Natural killer cell (primary cell): Measurements from ENCODE around the gene SP6. TPM values are rescaled to one million over a fixed set of nuclear protein-coding genes. Genes with fewer than 3 reads are reported as not detected.
A peak's percentile ranks its signal among the peaks of the same experiment; 100 is the strongest.

Experiments
- ATAC-seq, 3 donors: fragments of 150-1000 bp in 2 of 3; fragments of 200-7000 bp in 1 of 3; cut with Tn5 transposase; 1 replicate in 1 of 3; 2 replicates in 2 of 3; pipeline ENCODE4 v1.10.0; 2021; ENCODE audit warnings: mild to moderate bottlenecking in 2 of 3, moderate library complexity in 2 of 3
- DNase-seq, 2 donors: peaks; one replicate each; pipeline versions ENCODE4 v3.0.0 to v3.0.0-alpha.2; 2013 to 2021; ENCODE audit warnings: mixed read lengths in 1 of 2
- H3K27ac ChIP-seq: one replicate; pipeline ENCODE4 v1.5.1; 2013; ENCODE audit warnings: mild to moderate bottlenecking, low read length
- H3K27me3 ChIP-seq: one replicate; pipeline ENCODE4 v1.6.1; 2013; ENCODE audit warnings: low read length; ENCODE audit not compliant: control insufficient read depth, insufficient read depth
- H3K36me3 ChIP-seq: one replicate; pipeline ENCODE4 v1.6.1; 2013; ENCODE audit warnings: low read length; ENCODE audit not compliant: control insufficient read depth, insufficient read depth
- H3K4me1 ChIP-seq: one replicate; pipeline ENCODE4 v1.6.1; 2013; ENCODE audit warnings: low read length; ENCODE audit not compliant: control insufficient read depth, insufficient read depth
- H3K4me3 ChIP-seq: one replicate; pipeline ENCODE4 v1.5.1; 2013; ENCODE audit warnings: low read length
- H3K9me3 ChIP-seq: one replicate; pipeline ENCODE4 v1.6.1; 2013; ENCODE audit warnings: low read length; ENCODE audit not compliant: control insufficient read depth, insufficient read depth
- H3K27ac Mint-ChIP-seq, 2 donors: one replicate each; pipeline ENCODE4 v1.8.0; 2022; ENCODE audit warnings: mild to moderate bottlenecking in 2 of 2, mixed read lengths in 2 of 2, moderate library complexity in 1 of 2
- H3K27me3 Mint-ChIP-seq, 2 donors: one replicate each; pipeline ENCODE4 v1.8.0; 2022; ENCODE audit warnings: low read depth in 2 of 2, mixed read lengths in 2 of 2
- H3K36me3 Mint-ChIP-seq: one replicate; pipeline ENCODE4 v1.8.0; 2022; ENCODE audit warnings: mixed read lengths
- H3K4me1 Mint-ChIP-seq, 2 donors: one replicate each; pipeline ENCODE4 v1.8.0; 2022; ENCODE audit warnings: mixed read lengths in 2 of 2
- H3K4me3 Mint-ChIP-seq: one replicate; pipeline ENCODE4 v1.8.0; 2022; ENCODE audit warnings: mild to moderate bottlenecking, moderate library complexity, mixed read lengths
- H3K9me3 Mint-ChIP-seq, 2 donors: one replicate each; pipeline ENCODE4 v1.8.0; 2022; ENCODE audit warnings: mixed read lengths in 2 of 2
- WGBS: methylation state at CpG from one replicate; pipeline ENCODE4 v1.1.7; 2013; ENCODE audit warnings: missing lambda C conversion rate; ENCODE audit not compliant: insufficient coverage; 5-methylcytosine and 5-hydroxymethylcytosine counted together
- intact Hi-C: fragments of 100-400 bp; cut with micrococcal nuclease; formaldehyde crosslinking; loops from one replicate; pipeline ENCODE4 v1.14.2; 2022
- total RNA-seq, 4 donors: library from RNA; stranded (reverse); fragments of 120-200 nt in 1 of 4; gene quantifications; one replicate each; pipeline versions ENCODE4 v1.2.3 to v1.2.4, GENCODE V29; 2013 to 2022
- TF ChIP-seq, protein P1 (sequence below): fragments of 200-600 bp; IDR thresholded peaks from one replicate; pipeline ENCODE4 v1.8.0; 2022; ENCODE audit warnings: antibody characterized with exemption

SP6 gene
- total RNA-seq, 3 donors from 2014 or later (not counting 1 experiment from before 2014, with no cell fraction given), result 0.09 TPM; not detected in 1

DNA sequence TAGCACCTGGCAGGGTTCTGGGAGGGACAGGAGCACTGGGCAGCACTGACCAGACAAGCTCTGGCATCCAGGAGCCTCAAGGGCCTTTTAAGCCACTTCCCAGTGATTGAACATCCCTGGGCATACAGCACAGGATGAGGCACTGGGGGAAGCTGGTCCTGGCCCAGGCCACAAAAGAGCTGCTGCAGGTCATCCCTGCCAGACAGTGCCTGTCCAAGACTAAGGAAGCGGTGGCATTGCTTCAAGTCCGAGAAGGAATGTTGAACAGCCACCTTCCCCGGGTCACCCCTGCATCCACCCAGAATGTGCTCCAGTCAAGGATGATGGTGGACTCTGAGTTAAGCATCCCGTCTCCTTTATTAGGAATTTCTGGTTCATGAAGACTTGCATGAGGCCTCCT is 28.2 kb downstream of the SP6 start:
- Histone ChIP-seq H3K4me3 (no peak overlapping the region), H3K27ac (no peak overlapping the region), H3K27me3 (no peaks in the 10 kb centered on the region), H3K4me1 (peaks cover 28% of the 10 kb centered on the region), H3K9me3 (no peaks in the 10 kb centered on the region), H3K36me3 (peaks cover 47% of the 10 kb centered on the region)
- Mint-ChIP-seq H3K36me3 (no peaks in the 10 kb centered on the region), H3K9me3 (no peaks in the 10 kb centered on the region), H3K27ac (peak overlapping the region; percentile 90 to 98), H3K27me3 (no peaks in the 10 kb centered on the region), H3K4me1 (peaks cover 15 to 41% of the 10 kb centered on the region in 2 donors), H3K4me3 (no peak overlapping the region)
- ATAC-seq, result no peak
- 93% methylated on average over 4 of the region's 4 CpGs for WGBS
- intact Hi-C loops, result loop anchor here (10.0 kb wide), 1 partner anchor 88 kb away; the partner anchor contains the start of gene TBX21
- TF ChIP-seq, protein P1, sequence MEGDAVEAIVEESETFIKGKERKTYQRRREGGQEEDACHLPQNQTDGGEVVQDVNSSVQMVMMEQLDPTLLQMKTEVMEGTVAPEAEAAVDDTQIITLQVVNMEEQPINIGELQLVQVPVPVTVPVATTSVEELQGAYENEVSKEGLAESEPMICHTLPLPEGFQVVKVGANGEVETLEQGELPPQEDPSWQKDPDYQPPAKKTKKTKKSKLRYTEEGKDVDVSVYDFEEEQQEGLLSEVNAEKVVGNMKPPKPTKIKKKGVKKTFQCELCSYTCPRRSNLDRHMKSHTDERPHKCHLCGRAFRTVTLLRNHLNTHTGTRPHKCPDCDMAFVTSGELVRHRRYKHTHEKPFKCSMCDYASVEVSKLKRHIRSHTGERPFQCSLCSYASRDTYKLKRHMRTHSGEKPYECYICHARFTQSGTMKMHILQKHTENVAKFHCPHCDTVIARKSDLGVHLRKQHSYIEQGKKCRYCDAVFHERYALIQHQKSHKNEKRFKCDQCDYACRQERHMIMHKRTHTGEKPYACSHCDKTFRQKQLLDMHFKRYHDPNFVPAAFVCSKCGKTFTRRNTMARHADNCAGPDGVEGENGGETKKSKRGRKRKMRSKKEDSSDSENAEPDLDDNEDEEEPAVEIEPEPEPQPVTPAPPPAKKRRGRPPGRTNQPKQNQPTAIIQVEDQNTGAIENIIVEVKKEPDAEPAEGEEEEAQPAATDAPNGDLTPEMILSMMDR, result no peak
- no peak for DNase-seq

- H3K27me3 ChIP-seq, result no peaks in the 10 kb centered on the region
- Mint-ChIP-seq H3K36me3 (no peaks in the 10 kb centered on the region), H3K27ac (peak within 1 kb of the TSS; percentile 90 to 98), H3K9me3 (no peaks in the 10 kb centered on the region), H3K27me3 (no peaks in the 10 kb centered on the region), H3K4me1 (peaks cover 15 to 43% of the 10 kb centered on the region in 2 donors), H3K4me3 (peak within 1 kb of the TSS; percentile 97)
- 5% methylated on average over 19 of the region's 21 CpGs for WGBS
- peak; percentile 96 to 98 (median 97) for ATAC-seq
- H3K4me3 ChIP-seq, result peak within 1 kb of the TSS; percentile 65
- intact Hi-C loops, result loop anchor here (1.0 to 10.0 kb wide), 2 partner anchors 10 to 87 kb away; partner anchors contain the start of genes LRRC46, MRPL10 and TBX21
- H3K36me3 ChIP-seq, result peaks cover 48% of the 10 kb centered on the region
- TF ChIP-seq, protein P1, result no peak
- peak; percentile 74 to 89 for DNase-seq
- H3K4me1 ChIP-seq, result peaks cover 28% of the 10 kb centered on the region
- peak within 1 kb of the TSS; percentile 64 for H3K27ac ChIP-seq
- no peaks in the 10 kb centered on the region for H3K9me3 ChIP-seq
Measured at GRCh38 chr17:47821424-47822391, 29.3 kb downstream of the SP6 start, which contains the start of gene OSBPL7. Gene OSBPL7 (minus strand): TSS chr17:47821794. CDS start chr17:47820278, 1,516 bp downstream.

DNA sequence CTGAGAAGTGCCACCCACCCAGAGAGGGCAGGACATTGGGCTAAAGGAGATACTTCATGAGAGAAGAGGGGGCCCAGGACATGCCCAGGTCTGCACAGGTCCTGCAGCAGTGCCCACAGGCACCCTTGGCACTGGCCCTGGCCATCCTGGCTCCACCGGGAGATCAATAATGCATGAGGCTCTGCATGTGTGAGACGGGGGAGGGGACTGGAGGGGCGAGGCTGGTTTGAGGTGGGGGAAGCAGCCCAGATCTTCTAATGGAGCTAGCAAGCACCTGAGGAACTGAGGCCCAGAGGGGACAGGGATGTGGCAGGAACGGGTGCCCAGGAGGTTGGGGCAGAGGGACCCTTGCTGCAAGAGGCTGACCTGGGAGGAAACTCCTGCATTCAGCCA is 29.9 kb downstream of the SP6 start:
- intact Hi-C loops, result loop anchor here (1.0 to 10.0 kb wide), 2 partner anchors 10 to 86 kb away; partner anchors contain the start of genes LRRC46, MRPL10 and TBX21
- Mint-ChIP-seq H3K9me3 (no peaks in the 10 kb centered on the region), H3K4me1 (peaks cover 15 to 43% of the 10 kb centered on the region in 2 donors), H3K27me3 (no peaks in the 10 kb centered on the region), H3K36me3 (no peaks in the 10 kb centered on the region), H3K4me3 (peak overlapping the region; percentile 97), H3K27ac (peak overlapping the region; percentile 90 to 98)
- no peaks in the 10 kb centered on the region for H3K27me3 ChIP-seq
- H3K36me3 ChIP-seq, result peaks cover 48% of the 10 kb centered on the region
- TF ChIP-seq, protein P1, result no peak
- ATAC-seq (no peak), DNase-seq (no peak)
- peak overlapping the region; percentile 64 for H3K27ac ChIP-seq
- H3K4me1 ChIP-seq, result peaks cover 28% of the 10 kb centered on the region
- H3K9me3 ChIP-seq, result no peaks in the 10 kb centered on the region
- WGBS, result 12% methylated on average over 4 of the region's 4 CpGs
- H3K4me3 ChIP-seq, result peak overlapping the region; percentile 65
